Stomach (tissue), 4 donors: Measurements from ENCODE around the gene FSHR.

Source experiments
- CTCF ChIP-seq, 7 experiments: fragments of 450-650 bp in 4 of 7; fragments of 200-600 bp in 3 of 7; sonication (generic) in 3 of 7; IDR thresholded peaks; one replicate each; pipeline ENCODE4 v1.5.1; 2016 to 2019; ENCODE audit warnings: antibody characterized with exemption in 7 of 7, control low read depth in 2 of 7, mild to moderate bottlenecking in 1 of 7
- EP300 ChIP-seq: sonication (generic); formaldehyde crosslinking; IDR thresholded peaks from one replicate; pipeline ENCODE4 v1.6.1; 2017; ENCODE audit warnings: antibody characterized with exemption
- POLR2A ChIP-seq, 4 donors: fragments of 450-650 bp; IDR thresholded peaks; one replicate each; pipeline ENCODE4 v1.6.1; 2016; ENCODE audit warnings: antibody characterized with exemption in 4 of 4, control low read depth in 2 of 4, mild to moderate bottlenecking in 1 of 4, moderate library complexity in 1 of 4

- TF ChIP-seq CTCF (IDR thresholded peaks at IDR 0.05) (no peak), POLR2A (IDR thresholded peaks at IDR 0.05) (no peak), EP300 (no peak)
These were observed 189.1 kb downstream of the FSHR start for GRCh38 chr2:48965204-48965603.
